Measurements from ENCODE around the gene RNF38.

GRCh38 chr9:36306471-36307306 lies 93.4 kb downstream of the RNF38 start:
- TF ChIP-seq CTCF (IDR thresholded peaks at IDR 0.05; ENCODE audit: poor library complexity, severe bottlenecking) (no peak), RAD21 (conservative IDR thresholded peaks at IDR 0.05) (no peak), TAF1 (IDR thresholded peaks at IDR 0.05; ENCODE audit: low read depth) (no peak), EZH2 (IDR thresholded peaks at IDR 0.05; ENCODE audit: borderline replicate concordance, insufficient read depth, low read length, poor library complexity, severe bottlenecking) (no peak), POLR2AphosphoS5 (IDR thresholded peaks at IDR 0.05) (no peak), EP300 (conservative IDR thresholded peaks at IDR 0.05; ENCODE audit: poor library complexity, severe bottlenecking) (no peak), MXI1 (conservative IDR thresholded peaks at IDR 0.05; ENCODE audit: poor library complexity, severe bottlenecking) (no peak)
- TF ChIP-seq, protein P1, sequence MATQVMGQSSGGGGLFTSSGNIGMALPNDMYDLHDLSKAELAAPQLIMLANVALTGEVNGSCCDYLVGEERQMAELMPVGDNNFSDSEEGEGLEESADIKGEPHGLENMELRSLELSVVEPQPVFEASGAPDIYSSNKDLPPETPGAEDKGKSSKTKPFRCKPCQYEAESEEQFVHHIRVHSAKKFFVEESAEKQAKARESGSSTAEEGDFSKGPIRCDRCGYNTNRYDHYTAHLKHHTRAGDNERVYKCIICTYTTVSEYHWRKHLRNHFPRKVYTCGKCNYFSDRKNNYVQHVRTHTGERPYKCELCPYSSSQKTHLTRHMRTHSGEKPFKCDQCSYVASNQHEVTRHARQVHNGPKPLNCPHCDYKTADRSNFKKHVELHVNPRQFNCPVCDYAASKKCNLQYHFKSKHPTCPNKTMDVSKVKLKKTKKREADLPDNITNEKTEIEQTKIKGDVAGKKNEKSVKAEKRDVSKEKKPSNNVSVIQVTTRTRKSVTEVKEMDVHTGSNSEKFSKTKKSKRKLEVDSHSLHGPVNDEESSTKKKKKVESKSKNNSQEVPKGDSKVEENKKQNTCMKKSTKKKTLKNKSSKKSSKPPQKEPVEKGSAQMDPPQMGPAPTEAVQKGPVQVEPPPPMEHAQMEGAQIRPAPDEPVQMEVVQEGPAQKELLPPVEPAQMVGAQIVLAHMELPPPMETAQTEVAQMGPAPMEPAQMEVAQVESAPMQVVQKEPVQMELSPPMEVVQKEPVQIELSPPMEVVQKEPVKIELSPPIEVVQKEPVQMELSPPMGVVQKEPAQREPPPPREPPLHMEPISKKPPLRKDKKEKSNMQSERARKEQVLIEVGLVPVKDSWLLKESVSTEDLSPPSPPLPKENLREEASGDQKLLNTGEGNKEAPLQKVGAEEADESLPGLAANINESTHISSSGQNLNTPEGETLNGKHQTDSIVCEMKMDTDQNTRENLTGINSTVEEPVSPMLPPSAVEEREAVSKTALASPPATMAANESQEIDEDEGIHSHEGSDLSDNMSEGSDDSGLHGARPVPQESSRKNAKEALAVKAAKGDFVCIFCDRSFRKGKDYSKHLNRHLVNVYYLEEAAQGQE (IDR thresholded peaks at IDR 0.05; ENCODE audit: borderline replicate concordance) = no peak

All from neural cell (in vitro differentiated cells).